MM.1S (cell line): Measurements from ENCODE around the gene AMTN.

ENCODE experiments used
- DNase-seq: peaks from one replicate; pipeline ENCODE4 v3.0.0-alpha.2; 2015
- H2AFZ ChIP-seq: fragments of 300-600 bp; sonication (generic); 2 replicates; pipeline ENCODE4 v1.6.0; 2016; ENCODE audit warnings: antibody characterized with exemption, low read length
- H3F3A ChIP-seq: fragments of 300-600 bp; sonication (generic); 2 replicates; pipeline ENCODE4 v1.6.1; 2016; ENCODE audit warnings: mild to moderate bottlenecking, antibody characterized with exemption, low read length, moderate library complexity, mixed read lengths; ENCODE audit not compliant: insufficient read depth
- H3K27ac ChIP-seq: fragments of 300-600 bp; sonication (generic); 2 replicates; pipeline ENCODE4 v1.5.1; 2016; ENCODE audit warnings: mild to moderate bottlenecking, low read length
- H3K27me3 ChIP-seq: fragments of 300-600 bp; sonication (generic); replicated peaks from 2 replicates; pipeline ENCODE4 v1.6.0; 2016; ENCODE audit warnings: low read length; ENCODE audit not compliant: insufficient read depth
- H3K36me3 ChIP-seq: fragments of 300-600 bp; sonication (generic); replicated peaks from 2 replicates; pipeline ENCODE4 v1.6.1; 2016; ENCODE audit warnings: mild to moderate bottlenecking, low read length, mixed read lengths; ENCODE audit not compliant: insufficient read depth
- H3K4me1 ChIP-seq: fragments of 300-600 bp; sonication (generic); 2 replicates; pipeline ENCODE4 v1.6.1; 2016; ENCODE audit warnings: low read length, mixed read lengths
- H3K4me2 ChIP-seq: fragments of 300-600 bp; sonication (generic); 2 replicates; pipeline ENCODE4 v1.6.0; 2016; ENCODE audit warnings: low read depth, low read length
- H3K4me3 ChIP-seq: fragments of 300-600 bp; sonication (generic); 2 replicates; pipeline ENCODE4 v1.5.1; 2016; ENCODE audit warnings: low read length, mixed read lengths
- H3K79me2 ChIP-seq: fragments of 300-600 bp; sonication (generic); 2 replicates; pipeline ENCODE4 v1.6.1; 2016; ENCODE audit warnings: mixed run types, low read length, mixed read lengths
- H3K9ac ChIP-seq: fragments of 300-600 bp; sonication (generic); 2 replicates; pipeline ENCODE4 v1.6.1; 2016; ENCODE audit warnings: low read length, mixed read lengths
- H3K9me2 ChIP-seq: fragments of 300-600 bp; sonication (generic); replicated peaks from 2 replicates; pipeline ENCODE4 v1.6.1; 2016; ENCODE audit warnings: mild to moderate bottlenecking, low read length, mixed read lengths; ENCODE audit not compliant: insufficient read depth
- H3K9me3 ChIP-seq: fragments of 300-600 bp; sonication (generic); replicated peaks from 2 replicates; pipeline ENCODE4 v1.6.1; 2016; ENCODE audit warnings: mild to moderate bottlenecking, low read length, mixed read lengths; ENCODE audit not compliant: insufficient read depth
- H4K20me1 ChIP-seq: fragments of 300-600 bp; sonication (generic); 2 replicates; pipeline ENCODE4 v1.6.1; 2016; ENCODE audit warnings: mild to moderate bottlenecking, low read length, moderate library complexity, mixed read lengths; ENCODE audit not compliant: insufficient read depth
- CTCF ChIP-seq: fragments of 300-600 bp; sonication (generic); IDR thresholded peaks from 2 replicates; pipeline ENCODE4 v1.5.1; 2016; ENCODE audit warnings: antibody characterized with exemption, low read length, mixed read lengths
- EZH2 ChIP-seq: fragments of 300-600 bp; sonication (generic); optimal IDR thresholded peaks from 2 replicates; pipeline ENCODE3; 2017; ENCODE audit warnings: low read depth, mild to moderate bottlenecking, antibody characterized with exemption, low read length, mixed read lengths
- EZH2phosphoT487 ChIP-seq: fragments of 300-600 bp; sonication (generic); IDR thresholded peaks from 2 replicates; pipeline ENCODE4 v1.6.1; 2018; ENCODE audit warnings: antibody characterized with exemption, low read length

The AMTN gene

GRCh38 chr4:70505151-70505748 lies 13.1 kb upstream of the AMTN start:
- Histone ChIP-seq H3K36me3 (no peaks in the 10 kb centered on the region), H3K9me2 (no peaks in the 10 kb centered on the region), H3K9me3 (no peaks in the 10 kb centered on the region), H2AFZ (no peak overlapping the region), H3K4me1 (no peaks in the 10 kb centered on the region), H4K20me1 (no peaks in the 10 kb centered on the region), H3K27me3 (no peaks in the 10 kb centered on the region), H3K9ac (no peak overlapping the region), H3F3A (no peaks in the 10 kb centered on the region), H3K4me3 (no peak overlapping the region), H3K4me2 (no peak overlapping the region), H3K27ac (no peak overlapping the region), H3K79me2 (no peaks in the 10 kb centered on the region)
- DNase-seq = peak; percentile 72
- TF ChIP-seq CTCF (peak; percentile 98), EZH2 (no peak), EZH2phosphoT487 (no peak)

- Histone ChIP-seq H3K9me2 (no peaks in the 10 kb centered on the region), H3K9ac (no peak overlapping the region), H3K27ac (no peak overlapping the region), H3K9me3 (no peaks in the 10 kb centered on the region), H3K4me1 (no peaks in the 10 kb centered on the region), H2AFZ (no peak overlapping the region), H3K4me3 (no peak overlapping the region), H3K79me2 (no peaks in the 10 kb centered on the region), H4K20me1 (no peaks in the 10 kb centered on the region), H3K27me3 (no peaks in the 10 kb centered on the region), H3F3A (no peaks in the 10 kb centered on the region), H3K4me2 (no peak overlapping the region), H3K36me3 (no peaks in the 10 kb centered on the region)
- no peak for DNase-seq
- TF ChIP-seq CTCF (no peak), EZH2phosphoT487 (no peak), EZH2 (no peak)
These were observed 9.6 kb upstream of the AMTN start for GRCh38 chr4:70508801-70509200.

- H3K27ac ChIP-seq = no peak overlapping the region
- no peaks in the 10 kb centered on the region for H4K20me1 ChIP-seq
- no peaks in the 10 kb centered on the region for H3K9me2 ChIP-seq
- no peak overlapping the region for H3K4me2 ChIP-seq
- H3K4me1 ChIP-seq = no peaks in the 10 kb centered on the region
- DNase-seq = no peak
- H3K36me3 ChIP-seq = no peaks in the 10 kb centered on the region
- no peaks in the 10 kb centered on the region for H3K9me3 ChIP-seq
- H3K79me2 ChIP-seq = no peaks in the 10 kb centered on the region
- no peaks in the 10 kb centered on the region for H3F3A ChIP-seq
- no peak overlapping the region for H3K9ac ChIP-seq
- TF ChIP-seq EZH2 (no peak), EZH2phosphoT487 (no peak), CTCF (no peak)
- H2AFZ ChIP-seq = no peak overlapping the region
- H3K4me3 ChIP-seq = no peak overlapping the region
- H3K27me3 ChIP-seq = no peaks in the 10 kb centered on the region
These were observed 7.0 kb upstream of the AMTN start for GRCh38 chr4:70511365-70511764.
